H9 (cell line): ENCODE results near the gene CFAP69. TPM values are rescaled to one million over a fixed set of nuclear protein-coding genes. Genes with fewer than 3 reads are reported as not detected.

Experiments used
- DNase-seq: peaks from one replicate; pipeline ENCODE4 v3.0.0-alpha.2; 2017
- H2AFZ ChIP-seq: one replicate; pipeline ENCODE4 v1.6.1; 2013; ENCODE audit warnings: mild to moderate bottlenecking, low read length, control low read depth, moderate library complexity
- H2AK5ac ChIP-seq: 2 replicates; pipeline ENCODE4 v1.6.1; 2013; ENCODE audit warnings: low read length, control low read depth, mixed read lengths; ENCODE audit not compliant: insufficient read length
- H2BK120ac ChIP-seq: one replicate; pipeline ENCODE4 v1.6.1; 2013; ENCODE audit warnings: low read depth, mild to moderate bottlenecking, low read length, control low read depth, inconsistent platforms; ENCODE audit not compliant: poor library complexity, severe bottlenecking
- H2BK12ac ChIP-seq: 2 replicates; pipeline ENCODE4 v1.6.1; 2013; ENCODE audit warnings: low read length, control low read depth, mixed read lengths, low read depth; ENCODE audit not compliant: insufficient read length
- H2BK15ac ChIP-seq: 2 replicates; pipeline ENCODE4 v1.6.1; 2013; ENCODE audit warnings: low read depth, low read length, control low read depth
- H2BK20ac ChIP-seq: one replicate; pipeline ENCODE4 v1.6.1; 2013; ENCODE audit warnings: low read depth, mild to moderate bottlenecking, low read length, control low read depth, inconsistent platforms; ENCODE audit not compliant: poor library complexity, severe bottlenecking
- H2BK5ac ChIP-seq: 2 replicates; pipeline ENCODE4 v1.6.1; 2013; ENCODE audit warnings: low read length, control low read depth, mixed read lengths; ENCODE audit not compliant: insufficient read length
- H3K14ac ChIP-seq: 2 replicates; pipeline ENCODE4 v1.6.1; 2013; ENCODE audit warnings: low read length, control low read depth; ENCODE audit not compliant: insufficient read depth
- H3K18ac ChIP-seq: 2 replicates; pipeline ENCODE4 v1.6.1; 2013; ENCODE audit warnings: low read depth, mild to moderate bottlenecking, mixed read lengths, low read length, control low read depth; ENCODE audit not compliant: insufficient read length
- H3K23ac ChIP-seq: 2 replicates; pipeline ENCODE4 v1.6.1; 2013; ENCODE audit warnings: low read length, control low read depth, mixed read lengths, low read depth; ENCODE audit not compliant: insufficient read length
- H3K23me2 ChIP-seq: 2 replicates; pipeline ENCODE4 v1.6.1; 2013; ENCODE audit warnings: low read depth, mild to moderate bottlenecking, mixed read lengths, low read length, control low read depth; ENCODE audit not compliant: insufficient read length, poor library complexity, severe bottlenecking
- H3K27ac ChIP-seq: 2 replicates; pipeline ENCODE4 v1.5.1; 2013; ENCODE audit warnings: low read length, control low read depth, mixed read lengths, low read depth; ENCODE audit not compliant: insufficient read length
- H3K27me3 ChIP-seq: 2 replicates; pipeline ENCODE4 v1.6.1; 2013; ENCODE audit warnings: low read length, control low read depth, inconsistent platforms; ENCODE audit not compliant: insufficient read depth
- H3K4ac ChIP-seq: 2 replicates; pipeline ENCODE4 v1.6.1; 2013; ENCODE audit warnings: low read depth, mild to moderate bottlenecking, control low read depth, inconsistent platforms, low read length, moderate library complexity
- H3K4me1 ChIP-seq: 2 replicates; pipeline ENCODE4 v1.6.1; 2013; ENCODE audit warnings: low read length, control low read depth, inconsistent platforms; ENCODE audit not compliant: insufficient read depth
- H3K4me2 ChIP-seq: 2 replicates; pipeline ENCODE4 v1.6.1; 2013; ENCODE audit warnings: low read length, control low read depth, mixed read lengths; ENCODE audit not compliant: insufficient read length, insufficient read depth
- H3K56ac ChIP-seq: 2 replicates; pipeline ENCODE4 v1.6.1; 2013; ENCODE audit warnings: low read depth, mild to moderate bottlenecking, mixed read lengths, low read length, control low read depth; ENCODE audit not compliant: insufficient read length
- H3K79me1 ChIP-seq: 2 replicates; pipeline ENCODE4 v1.6.1; 2013; ENCODE audit warnings: low read depth, mild to moderate bottlenecking, moderate library complexity, low read length, control low read depth, inconsistent platforms; ENCODE audit not compliant: insufficient read depth, poor library complexity, severe bottlenecking
- H3K79me2 ChIP-seq: 2 replicates; pipeline ENCODE4 v1.6.1; 2013; ENCODE audit warnings: low read length, control low read depth, inconsistent platforms; ENCODE audit not compliant: insufficient read depth
- H3K9ac ChIP-seq: 2 replicates; pipeline ENCODE4 v1.6.1; 2013; ENCODE audit warnings: low read length, control low read depth, mixed read lengths; ENCODE audit not compliant: insufficient read length; ENCODE audit errors: extremely low read depth
- H3K9me3 ChIP-seq: one replicate; pipeline ENCODE4 v1.6.1; 2013; ENCODE audit warnings: low read depth, low read length, inconsistent platforms; ENCODE audit not compliant: control insufficient read depth
- H3T11ph ChIP-seq: one replicate; pipeline ENCODE4 v1.6.1; 2013; ENCODE audit warnings: mild to moderate bottlenecking, low read length, control low read depth, inconsistent platforms
- H4K20me1 ChIP-seq: one replicate; pipeline ENCODE4 v1.6.1; 2013; ENCODE audit not compliant: control insufficient read depth, insufficient read length, insufficient read depth
- H4K5ac ChIP-seq: 2 replicates; pipeline ENCODE4 v1.6.1; 2013; ENCODE audit warnings: low read depth, mild to moderate bottlenecking, mixed read lengths, low read length, control low read depth; ENCODE audit not compliant: insufficient read length
- H4K8ac ChIP-seq: replicated peaks from 2 replicates; pipeline ENCODE4 v1.6.1; 2013; ENCODE audit warnings: low read length, control low read depth, mixed read lengths, low read depth; ENCODE audit not compliant: insufficient read length
- H4K91ac ChIP-seq: 2 replicates; pipeline ENCODE4 v1.6.1; 2013; ENCODE audit warnings: low read depth, mild to moderate bottlenecking, moderate library complexity, mixed read lengths, low read length, control low read depth; ENCODE audit not compliant: insufficient read length
- H3K27ac Mint-ChIP-seq, 3 experiments: 2 replicates in 2 of 3; 3 replicates in 1 of 3; pipeline ENCODE4 v1.8.0; 2020 to 2021; ENCODE audit warnings: mixed read lengths in 3 of 3, mild to moderate bottlenecking in 1 of 3, moderate library complexity in 1 of 3
- H3K27me3 Mint-ChIP-seq: 2 replicates; pipeline ENCODE4 v1.8.0; 2021; ENCODE audit warnings: low read depth, mild to moderate bottlenecking, moderate library complexity, mixed read lengths
- H3K36me3 Mint-ChIP-seq, 3 experiments: 2 replicates in 2 of 3; 3 replicates in 1 of 3; pipeline ENCODE4 v1.8.0; 2020 to 2021; ENCODE audit warnings: low read depth in 3 of 3, mixed read lengths in 3 of 3; ENCODE audit not compliant: insufficient read depth in 1 of 3
- H3K4me1 Mint-ChIP-seq, 2 experiments: 2 replicates each; pipeline ENCODE4 v1.8.0; 2020; ENCODE audit warnings: mixed read lengths in 2 of 2
- H3K4me3 Mint-ChIP-seq, 2 experiments: 2 replicates in 1 of 2; 3 replicates in 1 of 2; pipeline ENCODE4 v1.8.0; 2020 to 2021; ENCODE audit warnings: mild to moderate bottlenecking in 2 of 2, mixed read lengths in 2 of 2, moderate library complexity in 1 of 2
- H3K9me3 Mint-ChIP-seq, 2 experiments: 2 replicates in 1 of 2; 3 replicates in 1 of 2; pipeline ENCODE4 v1.8.0; 2020; ENCODE audit warnings: mild to moderate bottlenecking in 2 of 2, mixed read lengths in 2 of 2, moderate library complexity in 1 of 2
- WGBS: extraction: QIAGEN DNeasy Blood & Tissue Kit; methylation state at CpG from one replicate; pipeline ENCODE4 v1.1.7; 2013; ENCODE audit warnings: missing lambda C conversion rate, low lambda C conversion rate, mixed read lengths; ENCODE audit not compliant: insufficient read length; ENCODE audit errors: extremely low coverage; 5-methylcytosine and 5-hydroxymethylcytosine counted together
- total RNA-seq: library from RNA; stranded (reverse); gene quantifications from 2 replicates; pipeline ENCODE4 v1.2.1, GENCODE V29; 2021
- TF ChIP-seq, protein P1 (sequence below): fragments of 200-600 bp; sonication (generic); conservative IDR thresholded peaks from 3 replicates; pipeline ENCODE4 v1.8.0; 2021; ENCODE audit warnings: antibody characterized with exemption, mild to moderate bottlenecking

CFAP69 gene
- total RNA-seq, 1 experiment from 2014 or later = 2.9 TPM

- Histone ChIP-seq H3K4me1 (no peaks in the 10 kb centered on the region), H3K4me2 (no peak overlapping the region), H3K79me1 (no peaks in the 10 kb centered on the region), H3K56ac (no peak overlapping the region), H4K20me1 (no peaks in the 10 kb centered on the region), H3K9me3 (no peaks in the 10 kb centered on the region), H3K18ac (no peak overlapping the region), H4K91ac (no peak overlapping the region), H3K27me3 (no peaks in the 10 kb centered on the region), H3K9ac (no peak overlapping the region), H3K79me2 (no peaks in the 10 kb centered on the region), H3K4ac (no peak overlapping the region), H2BK15ac (no peak overlapping the region), H3K14ac (no peak overlapping the region), H2AK5ac (no peak overlapping the region), H2BK12ac (no peak overlapping the region), H3K23me2 (no peaks in the 10 kb centered on the region), H2BK120ac (no peak overlapping the region), H4K8ac (no peak overlapping the region), H4K5ac (no peak overlapping the region), H2AFZ (no peak overlapping the region), H3K27ac (no peak overlapping the region), H2BK20ac (no peak overlapping the region), H2BK5ac (no peak overlapping the region), H3T11ph (no peak overlapping the region), H3K23ac (no peak overlapping the region)
- no peaks in the 10 kb centered on the region for H3K27me3 Mint-ChIP-seq
- peaks cover under 1 to 3% of the 10 kb centered on the region in 2 experiments; a peak in 2 of 4 replicates for H3K4me1 Mint-ChIP-seq
- TF ChIP-seq, protein P1, sequence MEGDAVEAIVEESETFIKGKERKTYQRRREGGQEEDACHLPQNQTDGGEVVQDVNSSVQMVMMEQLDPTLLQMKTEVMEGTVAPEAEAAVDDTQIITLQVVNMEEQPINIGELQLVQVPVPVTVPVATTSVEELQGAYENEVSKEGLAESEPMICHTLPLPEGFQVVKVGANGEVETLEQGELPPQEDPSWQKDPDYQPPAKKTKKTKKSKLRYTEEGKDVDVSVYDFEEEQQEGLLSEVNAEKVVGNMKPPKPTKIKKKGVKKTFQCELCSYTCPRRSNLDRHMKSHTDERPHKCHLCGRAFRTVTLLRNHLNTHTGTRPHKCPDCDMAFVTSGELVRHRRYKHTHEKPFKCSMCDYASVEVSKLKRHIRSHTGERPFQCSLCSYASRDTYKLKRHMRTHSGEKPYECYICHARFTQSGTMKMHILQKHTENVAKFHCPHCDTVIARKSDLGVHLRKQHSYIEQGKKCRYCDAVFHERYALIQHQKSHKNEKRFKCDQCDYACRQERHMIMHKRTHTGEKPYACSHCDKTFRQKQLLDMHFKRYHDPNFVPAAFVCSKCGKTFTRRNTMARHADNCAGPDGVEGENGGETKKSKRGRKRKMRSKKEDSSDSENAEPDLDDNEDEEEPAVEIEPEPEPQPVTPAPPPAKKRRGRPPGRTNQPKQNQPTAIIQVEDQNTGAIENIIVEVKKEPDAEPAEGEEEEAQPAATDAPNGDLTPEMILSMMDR = no peak
- WGBS = no CpG with 5 or more reads among the region's 1 CpG
- DNase-seq = no peak
- no peak overlapping the region for H3K27ac Mint-ChIP-seq
- H3K4me3 Mint-ChIP-seq = no peak overlapping the region
- no peaks in the 10 kb centered on the region for H3K9me3 Mint-ChIP-seq
- no peaks in the 10 kb centered on the region; a peak in 1 of 7 replicates for H3K36me3 Mint-ChIP-seq
Observed at GRCh38 chr7:90236721-90237289, 8.2 kb upstream of the CFAP69 start.
